Measurements from ENCODE around the gene DPYSL4. TPM values are rescaled to one million over a fixed set of nuclear protein-coding genes. Genes with fewer than 3 reads are reported as not detected.

DPYSL4 gene
- total RNA-seq, 1 experiment from 2014 or later = 9.9 TPM

- BruUV-seq (replicated peaks) = no TSS peak
- peak overlapping the region; percentile 48 to 53 for H3K4me3 ChIP-seq (ENCODE audit: low read depth in 2 of 2, low read length in 2 of 2)
- ChIA-PET CTCF (no interaction called here), POLR2A (no interaction called here)
- H3K9me3 ChIP-seq (ENCODE audit: control insufficient read depth, insufficient read depth, low read depth, low read length) = no peaks in the 10 kb centered on the region
- H3K36me3 ChIP-seq (ENCODE audit: control insufficient read depth, insufficient read depth, low read length) = no peaks in the 10 kb centered on the region
- in situ Hi-C loops (cut with HindIII; ENCODE audit: low pct_unique_long_range_greater_than_20kb, low sequenced_read_pairs) (no loop called here), intact Hi-C loops (cut with micrococcal nuclease; ENCODE audit: unreplicated experiment) (no loop called here)
- H3K4me1 ChIP-seq (ENCODE audit: control insufficient read depth, insufficient read depth, low read length) = peaks cover 5% of the 10 kb centered on the region; the same call in 1 of the 2 replicates
- peaks cover 14% of the 10 kb centered on the region for H3K27me3 ChIP-seq (ENCODE audit: control insufficient read depth, insufficient read depth, low read length)
- DNase-seq (ENCODE audit: low read depth, low spot score) (no peak), ATAC-seq (peak; percentile 62)
- no peak for TF ChIP-seq CTCF (IDR thresholded peaks at IDR 0.05)
- TF ChIP-seq, protein P1, sequence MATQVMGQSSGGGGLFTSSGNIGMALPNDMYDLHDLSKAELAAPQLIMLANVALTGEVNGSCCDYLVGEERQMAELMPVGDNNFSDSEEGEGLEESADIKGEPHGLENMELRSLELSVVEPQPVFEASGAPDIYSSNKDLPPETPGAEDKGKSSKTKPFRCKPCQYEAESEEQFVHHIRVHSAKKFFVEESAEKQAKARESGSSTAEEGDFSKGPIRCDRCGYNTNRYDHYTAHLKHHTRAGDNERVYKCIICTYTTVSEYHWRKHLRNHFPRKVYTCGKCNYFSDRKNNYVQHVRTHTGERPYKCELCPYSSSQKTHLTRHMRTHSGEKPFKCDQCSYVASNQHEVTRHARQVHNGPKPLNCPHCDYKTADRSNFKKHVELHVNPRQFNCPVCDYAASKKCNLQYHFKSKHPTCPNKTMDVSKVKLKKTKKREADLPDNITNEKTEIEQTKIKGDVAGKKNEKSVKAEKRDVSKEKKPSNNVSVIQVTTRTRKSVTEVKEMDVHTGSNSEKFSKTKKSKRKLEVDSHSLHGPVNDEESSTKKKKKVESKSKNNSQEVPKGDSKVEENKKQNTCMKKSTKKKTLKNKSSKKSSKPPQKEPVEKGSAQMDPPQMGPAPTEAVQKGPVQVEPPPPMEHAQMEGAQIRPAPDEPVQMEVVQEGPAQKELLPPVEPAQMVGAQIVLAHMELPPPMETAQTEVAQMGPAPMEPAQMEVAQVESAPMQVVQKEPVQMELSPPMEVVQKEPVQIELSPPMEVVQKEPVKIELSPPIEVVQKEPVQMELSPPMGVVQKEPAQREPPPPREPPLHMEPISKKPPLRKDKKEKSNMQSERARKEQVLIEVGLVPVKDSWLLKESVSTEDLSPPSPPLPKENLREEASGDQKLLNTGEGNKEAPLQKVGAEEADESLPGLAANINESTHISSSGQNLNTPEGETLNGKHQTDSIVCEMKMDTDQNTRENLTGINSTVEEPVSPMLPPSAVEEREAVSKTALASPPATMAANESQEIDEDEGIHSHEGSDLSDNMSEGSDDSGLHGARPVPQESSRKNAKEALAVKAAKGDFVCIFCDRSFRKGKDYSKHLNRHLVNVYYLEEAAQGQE (IDR thresholded peaks at IDR 0.05; ENCODE audit: insufficient read depth in 1 of 2, low read depth in 2 of 2, low read length in 1 of 2) = peak; percentile 93 to 98
- H3K27ac ChIP-seq (ENCODE audit: low read length) = no peak overlapping the region
Observed at GRCh38 chr10:132185601-132186487, 904 bp upstream of the DPYSL4 start.

GRCh38 chr10:132187430-132188138 is 836 bp downstream of the DPYSL4 start:
- no peaks in the 10 kb centered on the region for H3K9me3 ChIP-seq (ENCODE audit: control insufficient read depth, insufficient read depth, low read depth, low read length)
- TF ChIP-seq, protein P1 (IDR thresholded peaks at IDR 0.05; ENCODE audit: insufficient read depth in 1 of 2, low read depth in 2 of 2, low read length in 1 of 2) = no peak
- no peak for TF ChIP-seq SIN3A (IDR thresholded peaks at IDR 0.05; ENCODE audit: borderline replicate concordance, insufficient read depth, low read depth, low read length)
- TF ChIP-seq TCF7L2 (IDR thresholded peaks at IDR 0.05; ENCODE audit: low read depth, low read length) = no peak
- no peak for TF ChIP-seq POLR2AphosphoS5 (IDR thresholded peaks at IDR 0.05; ENCODE audit: low read depth, low read length)
- TF ChIP-seq CTCF (IDR thresholded peaks at IDR 0.05) = no peak
- H3K36me3 ChIP-seq (ENCODE audit: control insufficient read depth, insufficient read depth, low read length) = no peaks in the 10 kb centered on the region
- POLR2A ChIA-PET = no interaction called here
- CTCF ChIA-PET = no interaction called here
- BruUV-seq (replicated peaks) = no TSS peak
- no peak overlapping the region for H3K27ac ChIP-seq (ENCODE audit: low read length)
- H3K27me3 ChIP-seq (ENCODE audit: control insufficient read depth, insufficient read depth, low read length) = peaks cover 14% of the 10 kb centered on the region
- ATAC-seq = peak; percentile 26
- peaks cover 5% of the 10 kb centered on the region; the same call in 1 of the 2 replicates for H3K4me1 ChIP-seq (ENCODE audit: control insufficient read depth, insufficient read depth, low read length)
- H3K4me3 ChIP-seq (ENCODE audit: low read depth in 2 of 2, low read length in 2 of 2) = peak overlapping the region; percentile 49 to 53
- intact Hi-C loops (cut with micrococcal nuclease; ENCODE audit: unreplicated experiment) (no loop called here), in situ Hi-C loops (cut with HindIII; ENCODE audit: low pct_unique_long_range_greater_than_20kb, low sequenced_read_pairs) (no loop called here)
- DNase-seq (ENCODE audit: low read depth, low spot score) = no peak

Measured in Panc1 (cell line).